Type B pancreatic cell (in vitro differentiated cells): ENCODE data around the gene DISP2. TPM values are rescaled to one million over a fixed set of nuclear protein-coding genes. Genes with fewer than 3 reads are reported as not detected.

Experiments used
- DNase-seq: peaks from one replicate; pipeline ENCODE4 v3.0.0; 2021; ENCODE audit warnings: mixed read lengths; ENCODE audit not compliant: unreplicated experiment; ENCODE audit errors: extremely low spot score
- H3K27ac Mint-ChIP-seq: 2 replicates; pipeline ENCODE4 v1.8.0; 2021; ENCODE audit warnings: mild to moderate bottlenecking, mixed read lengths
- H3K27me3 Mint-ChIP-seq: 2 replicates; pipeline ENCODE4 v1.8.0; 2021; ENCODE audit warnings: mixed read lengths
- H3K36me3 Mint-ChIP-seq: 2 replicates; pipeline ENCODE4 v1.8.0; 2021; ENCODE audit warnings: mixed read lengths
- H3K4me1 Mint-ChIP-seq: one replicate; pipeline ENCODE4 v1.8.0; 2021; ENCODE audit warnings: mixed read lengths; ENCODE audit not compliant: unreplicated experiment
- H3K4me3 Mint-ChIP-seq: 2 replicates; pipeline ENCODE4 v1.8.0; 2021; ENCODE audit warnings: mild to moderate bottlenecking, mixed read lengths
- H3K9me3 Mint-ChIP-seq: 2 replicates; pipeline ENCODE4 v1.8.0; 2021; ENCODE audit warnings: mixed read lengths
- total RNA-seq: library from RNA; stranded (reverse); gene quantifications from 2 replicates; pipeline ENCODE4 v1.2.1, GENCODE V29; 2021; ENCODE audit warnings: low replicate concordance
- TF ChIP-seq, protein P1 (sequence below): fragments of 200-600 bp; sonication (generic); conservative IDR thresholded peaks from 2 replicates; pipeline ENCODE4 v1.5.0; 2021; ENCODE audit warnings: antibody characterized with exemption, mild to moderate bottlenecking

The DISP2 gene
- total RNA-seq, 1 donor from 2014 or later: 1.8 TPM

DNA sequence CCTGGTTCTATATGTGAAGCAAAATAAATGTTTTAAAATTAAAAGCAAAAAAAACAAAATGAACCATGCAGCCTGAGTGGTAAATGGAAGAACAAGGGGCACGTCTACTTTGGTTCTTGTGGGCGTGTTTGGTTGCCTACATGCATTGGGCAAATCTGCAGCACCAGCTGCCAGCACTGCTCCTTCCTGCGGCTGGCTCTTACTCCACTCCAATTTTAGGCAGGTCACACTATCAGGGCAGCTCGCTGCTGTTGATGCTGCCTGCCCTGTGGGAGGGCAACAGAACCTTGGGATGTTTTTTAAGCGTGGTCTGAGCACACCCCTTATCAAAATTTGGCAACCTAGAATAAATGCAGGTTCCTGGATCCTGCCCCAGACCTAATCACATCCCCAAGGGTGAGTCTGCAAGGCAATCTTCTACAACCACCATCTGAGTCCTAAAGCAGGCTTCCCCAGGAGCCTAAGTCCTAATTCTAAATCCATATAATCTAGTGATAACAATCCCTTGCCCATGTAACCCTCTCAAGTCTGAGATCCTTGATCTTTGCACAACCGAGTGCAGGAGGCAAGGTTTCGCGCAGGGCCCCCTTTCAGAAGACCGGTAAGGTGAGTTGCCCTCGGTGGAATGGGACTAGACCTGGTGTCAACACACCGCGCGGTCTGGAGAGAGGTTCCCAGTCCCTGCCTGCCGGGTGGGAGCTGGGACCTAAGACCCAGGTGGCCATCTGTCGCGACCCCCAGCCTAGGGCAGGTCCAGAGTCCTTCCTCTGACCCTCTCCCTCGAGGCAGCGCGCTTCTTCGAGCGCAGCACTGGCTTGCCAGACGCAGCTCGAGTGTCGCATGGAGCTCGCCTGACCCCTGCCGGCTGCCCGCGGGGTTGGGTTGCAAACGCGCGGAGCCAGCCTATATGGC is 63.5 kb downstream of the DISP2 start:
- no peak overlapping the region for H3K27ac Mint-ChIP-seq
- TF ChIP-seq, protein P1, sequence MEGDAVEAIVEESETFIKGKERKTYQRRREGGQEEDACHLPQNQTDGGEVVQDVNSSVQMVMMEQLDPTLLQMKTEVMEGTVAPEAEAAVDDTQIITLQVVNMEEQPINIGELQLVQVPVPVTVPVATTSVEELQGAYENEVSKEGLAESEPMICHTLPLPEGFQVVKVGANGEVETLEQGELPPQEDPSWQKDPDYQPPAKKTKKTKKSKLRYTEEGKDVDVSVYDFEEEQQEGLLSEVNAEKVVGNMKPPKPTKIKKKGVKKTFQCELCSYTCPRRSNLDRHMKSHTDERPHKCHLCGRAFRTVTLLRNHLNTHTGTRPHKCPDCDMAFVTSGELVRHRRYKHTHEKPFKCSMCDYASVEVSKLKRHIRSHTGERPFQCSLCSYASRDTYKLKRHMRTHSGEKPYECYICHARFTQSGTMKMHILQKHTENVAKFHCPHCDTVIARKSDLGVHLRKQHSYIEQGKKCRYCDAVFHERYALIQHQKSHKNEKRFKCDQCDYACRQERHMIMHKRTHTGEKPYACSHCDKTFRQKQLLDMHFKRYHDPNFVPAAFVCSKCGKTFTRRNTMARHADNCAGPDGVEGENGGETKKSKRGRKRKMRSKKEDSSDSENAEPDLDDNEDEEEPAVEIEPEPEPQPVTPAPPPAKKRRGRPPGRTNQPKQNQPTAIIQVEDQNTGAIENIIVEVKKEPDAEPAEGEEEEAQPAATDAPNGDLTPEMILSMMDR: peak; percentile 88
- no peaks in the 10 kb centered on the region for H3K9me3 Mint-ChIP-seq
- peaks cover 9% of the 10 kb centered on the region for H3K4me1 Mint-ChIP-seq
- no peak for DNase-seq
- H3K36me3 Mint-ChIP-seq: peaks cover 8% of the 10 kb centered on the region
- H3K4me3 Mint-ChIP-seq: no peak overlapping the region
- H3K27me3 Mint-ChIP-seq: no peaks in the 10 kb centered on the region

DNA sequence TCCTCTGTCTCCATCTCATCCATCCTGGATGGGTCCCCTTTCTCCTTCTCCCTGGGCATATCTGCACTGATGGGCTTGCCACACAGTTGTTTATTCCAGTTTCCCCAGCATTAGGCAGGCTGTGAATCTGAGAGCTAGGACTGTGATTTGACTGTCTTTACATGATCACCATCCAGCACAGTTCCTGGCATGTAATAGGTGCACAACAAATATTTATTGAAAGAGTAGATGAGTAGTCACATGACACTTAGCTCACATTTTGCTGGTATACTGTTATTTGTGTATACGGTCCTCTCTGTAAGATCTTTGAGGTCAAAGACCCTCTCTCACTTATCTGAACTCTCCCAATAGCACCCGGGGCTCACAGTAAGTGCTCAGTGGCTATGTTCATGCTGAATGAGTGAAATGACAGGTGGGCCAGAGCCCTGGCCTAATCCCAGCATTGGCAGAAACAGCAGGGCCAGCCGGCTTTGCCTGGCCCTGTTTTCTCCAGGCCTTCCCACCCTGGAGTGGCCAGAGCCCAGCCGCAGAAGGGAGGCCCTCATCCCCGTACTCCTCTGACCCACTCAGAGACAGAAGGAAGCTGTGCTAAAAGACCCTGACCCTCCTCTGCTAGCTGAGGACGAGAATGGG is 66.6 kb downstream of the DISP2 start:
- TF ChIP-seq, protein P1: no peak
- DNase-seq: no peak
- Mint-ChIP-seq H3K27ac (no peak overlapping the region), H3K4me3 (no peak overlapping the region), H3K27me3 (peaks cover 10% of the 10 kb centered on the region), H3K9me3 (no peaks in the 10 kb centered on the region), H3K4me1 (peaks cover 9% of the 10 kb centered on the region), H3K36me3 (no peaks in the 10 kb centered on the region)

DNA sequence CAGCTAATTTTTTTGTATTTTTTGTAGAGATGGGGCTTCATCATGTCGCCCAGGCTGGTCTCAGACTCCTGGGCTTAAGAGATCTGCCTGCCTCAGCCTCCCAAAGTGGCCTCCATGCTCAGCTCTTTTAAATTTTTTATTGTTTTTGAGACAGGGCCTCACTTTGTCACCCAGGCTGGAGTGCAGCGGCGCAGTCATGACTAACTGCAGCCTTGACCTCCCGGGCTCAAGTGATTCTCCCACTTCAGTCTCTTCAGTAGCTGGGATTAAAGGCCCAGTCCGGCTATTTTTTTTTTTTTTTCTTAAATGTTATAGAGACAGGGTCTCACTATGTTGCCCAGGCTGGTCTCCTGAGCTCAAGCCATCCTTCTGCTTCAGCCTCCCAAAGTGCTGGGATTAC is 67.7 kb downstream of the DISP2 start:
- no peak for DNase-seq
- H3K4me1 Mint-ChIP-seq: peaks cover 16% of the 10 kb centered on the region
- H3K4me3 Mint-ChIP-seq: no peak overlapping the region
- peaks cover 21% of the 10 kb centered on the region for H3K27me3 Mint-ChIP-seq
- H3K27ac Mint-ChIP-seq: no peak overlapping the region
- no peaks in the 10 kb centered on the region for H3K9me3 Mint-ChIP-seq
- no peaks in the 10 kb centered on the region for H3K36me3 Mint-ChIP-seq
- TF ChIP-seq, protein P1: no peak

DNA sequence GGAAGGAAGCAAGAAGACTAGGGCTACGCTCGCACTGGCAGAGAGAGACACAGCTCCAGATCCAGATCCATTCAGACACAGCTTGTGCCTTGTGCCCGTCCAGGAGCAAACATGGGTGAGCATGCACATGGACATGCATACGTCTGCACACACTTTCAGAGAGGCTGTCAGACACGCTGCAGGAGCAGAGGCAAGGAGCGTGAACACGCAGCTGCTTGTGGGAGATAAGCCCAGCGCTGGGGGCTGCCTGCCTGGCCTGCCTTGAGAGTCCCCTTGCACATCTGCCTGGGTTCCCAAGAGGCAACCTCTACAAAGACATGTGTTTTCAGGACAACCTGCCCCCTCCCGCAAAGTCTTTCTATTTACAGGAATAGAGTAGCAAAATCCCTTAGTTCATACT is 69.2 kb downstream of the DISP2 start:
- TF ChIP-seq, protein P1: no peak
- Mint-ChIP-seq H3K4me3 (no peak overlapping the region), H3K4me1 (peaks cover 8% of the 10 kb centered on the region), H3K9me3 (no peaks in the 10 kb centered on the region), H3K27ac (no peak overlapping the region), H3K36me3 (no peaks in the 10 kb centered on the region), H3K27me3 (peaks cover 25% of the 10 kb centered on the region)
- DNase-seq: no peak

DNA sequence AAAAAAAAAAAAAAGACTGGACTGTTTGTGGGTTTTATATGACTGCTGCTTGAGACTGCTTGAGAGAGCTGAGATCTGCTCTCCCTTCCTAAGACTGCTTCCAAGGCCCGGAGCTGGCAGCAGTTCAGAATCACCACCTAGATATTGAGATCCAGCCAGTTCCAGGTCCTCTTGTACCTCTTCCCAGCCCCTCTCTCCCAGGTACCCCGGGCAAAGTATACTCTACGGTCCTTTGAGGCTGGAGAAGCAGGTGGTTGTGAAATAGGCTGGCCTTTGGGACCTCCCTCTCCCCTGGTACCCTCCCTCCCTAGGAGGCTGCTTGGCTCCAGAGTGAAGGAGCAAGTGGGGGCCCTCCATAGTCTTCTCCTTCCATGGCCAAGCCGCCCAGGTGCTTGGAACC is 70.2 kb downstream of the DISP2 start:
- peaks cover 35% of the 10 kb centered on the region for H3K27me3 Mint-ChIP-seq
- H3K9me3 Mint-ChIP-seq: no peaks in the 10 kb centered on the region
- H3K27ac Mint-ChIP-seq: no peak overlapping the region
- H3K4me1 Mint-ChIP-seq: peaks cover 8% of the 10 kb centered on the region
- no peak overlapping the region for H3K4me3 Mint-ChIP-seq
- no peak for DNase-seq
- H3K36me3 Mint-ChIP-seq: no peaks in the 10 kb centered on the region
- TF ChIP-seq, protein P1: no peak

Other genes starting within 250 kb of the DISP2 start
- 60.9 and 112 TPM in 2 replicates for gene BMF, start 249.3 kb upstream of the DISP2 start, total RNA-seq
- 21.8 and 69.5 TPM in 2 replicates for gene BUB1B, start 197.2 kb upstream of the DISP2 start, total RNA-seq
- 7.8 and 21.2 TPM in 2 replicates for gene PAK6, start 119.2 kb upstream of the DISP2 start, total RNA-seq
- gene ANKRD63, start 75.2 kb upstream of the DISP2 start, total RNA-seq: 0.98 and 1.5 TPM in 2 replicates
- gene PLCB2, start 50.3 kb upstream of the DISP2 start, total RNA-seq: 0.71 and 5.8 TPM in 2 replicates
- gene INAFM2, start 34.5 kb upstream of the DISP2 start, total RNA-seq: 12.3 and 23.6 TPM in 2 replicates
- 1.6 and 2.4 TPM in 2 replicates for gene CCDC9B, start 17.3 kb upstream of the DISP2 start, total RNA-seq
- 5.6 and 15.8 TPM in 2 replicates for gene PHGR1, start 7.2 kb upstream of the DISP2 start, total RNA-seq
- gene KNSTRN, start 24.5 kb downstream of the DISP2 start, total RNA-seq: 24.1 and 52.2 TPM in 2 replicates
- gene IVD, start 47.6 kb downstream of the DISP2 start, total RNA-seq: 31.9 and 86.6 TPM in 2 replicates
- 21.6 and 24.8 TPM in 2 replicates for gene BAHD1, start 82.7 kb downstream of the DISP2 start, total RNA-seq
- gene CHST14, start 112.8 kb downstream of the DISP2 start, total RNA-seq: 12.7 and 24.2 TPM in 2 replicates
- 18.4 and 21.0 TPM in 2 replicates for gene CCDC32, start 206.8 kb downstream of the DISP2 start, total RNA-seq
- gene RPUSD2, start 211.1 kb downstream of the DISP2 start, total RNA-seq: 16.2 and 18.0 TPM in 2 replicates
- gene KNL1, start 236.0 kb downstream of the DISP2 start, total RNA-seq: 7.6 and 21.4 TPM in 2 replicates